Glutamatergic neuron (in vitro differentiated cells): ENCODE data around the gene PTPRM. TPM values are rescaled to one million over a fixed set of nuclear protein-coding genes. Genes with fewer than 3 reads are reported as not detected.

ENCODE experiments used
- DNase-seq: peaks from one replicate; pipeline ENCODE4 v3.0.0; 2022
- H3K27ac Mint-ChIP-seq: one replicate; pipeline ENCODE4 v1.8.0; 2020; ENCODE audit warnings: mild to moderate bottlenecking, mixed read lengths, inconsistent platforms; ENCODE audit not compliant: unreplicated experiment
- H3K27me3 Mint-ChIP-seq: one replicate; pipeline ENCODE4 v1.8.0; 2020; ENCODE audit warnings: mild to moderate bottlenecking, moderate library complexity, mixed read lengths, inconsistent platforms; ENCODE audit not compliant: unreplicated experiment
- H3K36me3 Mint-ChIP-seq: one replicate; pipeline ENCODE4 v1.8.0; 2020; ENCODE audit warnings: mild to moderate bottlenecking, mixed read lengths, inconsistent platforms; ENCODE audit not compliant: unreplicated experiment
- H3K4me1 Mint-ChIP-seq: one replicate; pipeline ENCODE4 v1.8.0; 2020; ENCODE audit warnings: mild to moderate bottlenecking, low read depth, mixed read lengths, inconsistent platforms; ENCODE audit not compliant: unreplicated experiment
- H3K4me3 Mint-ChIP-seq: one replicate; pipeline ENCODE4 v1.8.0; 2020; ENCODE audit warnings: mild to moderate bottlenecking, mixed read lengths, inconsistent platforms; ENCODE audit not compliant: unreplicated experiment
- H3K9me3 Mint-ChIP-seq: one replicate; pipeline ENCODE4 v1.8.0; 2020; ENCODE audit warnings: mild to moderate bottlenecking, moderate library complexity, mixed read lengths, inconsistent platforms; ENCODE audit not compliant: unreplicated experiment
- CTCF ChIP-seq: fragments of 200-600 bp; sonication (generic); IDR thresholded peaks from one replicate; pipeline ENCODE4 v1.5.0; 2021; ENCODE audit not compliant: partially characterized antibody, unreplicated experiment
- total RNA-seq: library from RNA; stranded (reverse); fragmentation: NEBNext Ultra II Directional; extraction: Animal tissue kit (Norgen Biotek cat#: 25700); gene quantifications from one replicate; pipeline ENCODE4 v1.2.1, GENCODE V29; 2021; ENCODE audit not compliant: unreplicated experiment

PTPRM gene
- total RNA-seq, 1 donor from 2014 or later = 23.9 TPM

GRCh38 chr18:7980656-7981055 is 413.5 kb downstream of the PTPRM start:
- Mint-ChIP-seq H3K36me3 (no peaks in the 10 kb centered on the region), H3K27ac (no peak overlapping the region), H3K4me3 (no peak overlapping the region), H3K27me3 (peaks cover 3% of the 10 kb centered on the region), H3K9me3 (no peaks in the 10 kb centered on the region), H3K4me1 (no peaks in the 10 kb centered on the region)
- TF ChIP-seq CTCF = no peak
- DNase-seq = no peak

DNA sequence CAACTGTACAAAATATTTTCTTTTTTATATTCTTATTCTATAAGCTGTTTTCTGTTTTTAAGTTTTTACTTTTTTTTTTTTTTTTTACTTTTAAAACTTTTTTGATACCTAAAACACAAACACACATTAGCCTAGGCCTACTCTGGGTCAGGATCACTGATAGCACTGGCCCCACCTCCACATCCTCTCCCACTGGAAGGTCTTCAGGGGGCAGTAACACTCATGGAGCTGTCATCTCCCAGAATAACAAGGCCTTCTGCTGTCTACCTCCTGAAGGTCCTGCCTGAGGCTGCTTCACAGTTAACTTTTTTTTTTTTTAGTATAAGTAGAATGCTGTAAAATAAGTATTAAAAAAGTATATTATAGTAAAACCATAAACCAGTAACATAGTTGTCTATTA is 415.1 kb downstream of the PTPRM start:
- H3K4me3 Mint-ChIP-seq = no peak overlapping the region
- no peak overlapping the region for H3K27ac Mint-ChIP-seq
- no peaks in the 10 kb centered on the region for H3K4me1 Mint-ChIP-seq
- no peaks in the 10 kb centered on the region for H3K9me3 Mint-ChIP-seq
- peaks cover 3% of the 10 kb centered on the region for H3K27me3 Mint-ChIP-seq
- DNase-seq = no peak
- no peak for TF ChIP-seq CTCF
- no peaks in the 10 kb centered on the region for H3K36me3 Mint-ChIP-seq

GRCh38 chr18:7987284-7987976 is 420.3 kb downstream of the PTPRM start:
- no peak overlapping the region for H3K27ac Mint-ChIP-seq
- no peaks in the 10 kb centered on the region for H3K9me3 Mint-ChIP-seq
- TF ChIP-seq CTCF = no peak
- H3K4me3 Mint-ChIP-seq = no peak overlapping the region
- no peaks in the 10 kb centered on the region for H3K27me3 Mint-ChIP-seq
- DNase-seq = no peak
- peaks cover 3% of the 10 kb centered on the region for H3K36me3 Mint-ChIP-seq
- H3K4me1 Mint-ChIP-seq = no peaks in the 10 kb centered on the region

DNA sequence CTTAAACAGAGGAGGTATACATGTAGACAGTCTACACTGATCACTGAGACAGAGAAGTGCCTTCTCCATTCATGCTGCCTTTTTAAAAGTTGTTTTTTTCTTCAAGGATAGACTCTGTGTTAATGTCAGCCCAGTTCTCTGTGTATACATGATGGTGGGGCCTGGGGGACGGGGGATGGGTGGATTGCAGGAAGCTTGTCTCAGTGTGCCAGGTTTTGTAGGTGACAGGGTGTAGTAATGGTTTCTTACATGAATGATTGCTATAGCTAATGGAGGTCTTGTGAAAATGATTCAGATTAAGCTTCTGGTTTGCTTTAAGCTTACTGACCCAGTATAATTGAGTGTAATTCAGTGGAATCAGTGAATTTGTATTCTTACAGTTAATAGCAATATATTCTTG is 423.6 kb downstream of the PTPRM start:
- Mint-ChIP-seq H3K9me3 (no peaks in the 10 kb centered on the region), H3K4me1 (no peaks in the 10 kb centered on the region), H3K36me3 (peaks cover 8% of the 10 kb centered on the region), H3K27ac (no peak overlapping the region), H3K4me3 (no peak overlapping the region), H3K27me3 (no peaks in the 10 kb centered on the region)
- no peak for DNase-seq
- TF ChIP-seq CTCF = no peak

GRCh38 chr18:8001711-8002301 is 434.7 kb downstream of the PTPRM start:
- no peak overlapping the region for H3K27ac Mint-ChIP-seq
- no peak for TF ChIP-seq CTCF
- no peaks in the 10 kb centered on the region for H3K36me3 Mint-ChIP-seq
- DNase-seq = no peak
- H3K4me1 Mint-ChIP-seq = peaks cover 2% of the 10 kb centered on the region
- no peak overlapping the region for H3K4me3 Mint-ChIP-seq
- peaks cover 1% of the 10 kb centered on the region for H3K9me3 Mint-ChIP-seq
- H3K27me3 Mint-ChIP-seq = no peaks in the 10 kb centered on the region
